CD4-positive, alpha-beta T cell (primary cell): ENCODE results near the gene TBX18. TPM values are rescaled to one million over a fixed set of nuclear protein-coding genes. Genes with fewer than 3 reads are reported as not detected.

Experiments
- ATAC-seq: fragments of 200-7000 bp; cut with Tn5 transposase; one replicate; pipeline ENCODE4 v1.10.0; 2022; ENCODE audit warnings: mild to moderate bottlenecking; ENCODE audit not compliant: poor library complexity
- CTCF ChIA-PET: fragments of 350-600 bp; sonication (Branson Sonifier 250); formaldehyde crosslinking; loops from one replicate; lab custom pipeline; 2021; ENCODE audit warnings: antibody characterized with exemption, inconsistent platforms; lab: Charles Lee
- POLR2A ChIA-PET: fragments of 350-600 bp; sonication (Branson Sonifier 250); formaldehyde crosslinking; loops from one replicate; lab custom pipeline; 2021; ENCODE audit warnings: antibody characterized with exemption, inconsistent platforms; lab: Charles Lee
- DNase-seq, 14 experiments: peaks; one replicate each; pipeline ENCODE4 v3.0.0-alpha.2; 2013 to 2020; ENCODE audit warnings: mixed read lengths in 2 of 14
- H3K27ac ChIP-seq, 2 donors: one replicate each; pipeline versions ENCODE4 v1.5.1 to v1.7.0; 2013; ENCODE audit warnings: low read length in 2 of 2, low read depth in 1 of 2, mild to moderate bottlenecking in 1 of 2
- H3K27me3 ChIP-seq, 2 experiments: 1 replicate in 1 of 2; 2 replicates in 1 of 2; pipeline versions ENCODE4 v1.6.1 to v1.7.0; 2013; ENCODE audit warnings: low read length in 2 of 2, control low read depth in 1 of 2, mild to moderate bottlenecking in 1 of 2, moderate library complexity in 1 of 2; ENCODE audit not compliant: insufficient read depth in 2 of 2, control insufficient read depth in 1 of 2
- H3K36me3 ChIP-seq: one replicate; pipeline ENCODE4 v1.6.1; 2013; ENCODE audit warnings: low read length, control low read depth; ENCODE audit not compliant: insufficient read depth
- H3K4me1 ChIP-seq: one replicate; pipeline ENCODE4 v1.6.1; 2013; ENCODE audit warnings: low read length, control low read depth; ENCODE audit not compliant: insufficient read depth
- H3K4me3 ChIP-seq: one replicate; pipeline ENCODE4 v1.5.1; 2013; ENCODE audit warnings: mild to moderate bottlenecking, low read length, moderate library complexity
- H3K9me3 ChIP-seq, 2 experiments: 1 replicate in 1 of 2; 2 replicates in 1 of 2; pipeline versions ENCODE4 v1.6.1 to v1.7.0; 2013; ENCODE audit warnings: low read length in 2 of 2, mild to moderate bottlenecking in 2 of 2, control low read depth in 1 of 2, moderate library complexity in 1 of 2; ENCODE audit not compliant: control insufficient read depth in 1 of 2, insufficient read depth in 1 of 2
- H3K27ac Mint-ChIP-seq: one replicate; pipeline ENCODE4 v1.8.0; 2020; ENCODE audit warnings: mixed read lengths
- H3K27me3 Mint-ChIP-seq: one replicate; pipeline ENCODE4 v1.8.0; 2021; ENCODE audit warnings: mixed read lengths
- H3K36me3 Mint-ChIP-seq: one replicate; pipeline ENCODE4 v1.8.0; 2021; ENCODE audit warnings: low read depth, mixed read lengths
- H3K4me1 Mint-ChIP-seq: one replicate; pipeline ENCODE4 v1.8.0; 2021; ENCODE audit warnings: low read depth, mixed read lengths
- H3K4me3 Mint-ChIP-seq: one replicate; pipeline ENCODE4 v1.8.0; 2020; ENCODE audit warnings: mild to moderate bottlenecking, mixed read lengths
- H3K9me3 Mint-ChIP-seq: one replicate; pipeline ENCODE4 v1.8.0; 2020; ENCODE audit warnings: mixed read lengths
- CTCF ChIP-seq: fragments of 200-600 bp; IDR thresholded peaks from one replicate; pipeline ENCODE4 v1.8.0; 2022; ENCODE audit warnings: antibody characterized with exemption, mild to moderate bottlenecking
- intact Hi-C, 2 experiments: fragments of 100-400 bp; cut with DNase I in 1 of 2; cut with micrococcal nuclease in 1 of 2; formaldehyde crosslinking; loops; one replicate each; pipeline versions ENCODE4 v1.15.1 to v1.9.0; 2023 to 2025; cut with DNase I, micrococcal nuclease
- total RNA-seq, 174 experiments: library from RNA in 2 of 174; stranded (reverse) in 2 of 174; gene quantifications; one replicate each; pipeline ENCODE4 v1.2.3 and lab custom pipeline; 2021 to 2026

Gene TBX18
- total RNA-seq, 2 experiments from 2014 or later = not detected

- no peaks in the 10 kb centered on the region for H3K4me1 Mint-ChIP-seq
- intact Hi-C loops = no loop called here
- ATAC-seq (no peak), DNase-seq (no peak)
- H3K27me3 Mint-ChIP-seq = peaks cover 3% of the 10 kb centered on the region
- no peaks in the 10 kb centered on the region for H3K4me1 ChIP-seq
- ChIA-PET POLR2A (no interaction called here), CTCF (no interaction called here)
- no peak for TF ChIP-seq CTCF
- H3K9me3 ChIP-seq = no peaks in the 10 kb centered on the region
- peaks cover 21% of the 10 kb centered on the region for H3K9me3 Mint-ChIP-seq
- H3K27me3 ChIP-seq = no peaks in the 10 kb centered on the region
- no peak overlapping the region for H3K27ac Mint-ChIP-seq
- H3K4me3 ChIP-seq = no peak overlapping the region
- H3K36me3 ChIP-seq = no peaks in the 10 kb centered on the region
- H3K4me3 Mint-ChIP-seq = no peak overlapping the region
- no peaks in the 10 kb centered on the region for H3K36me3 Mint-ChIP-seq
- no peak overlapping the region for H3K27ac ChIP-seq
Measured at GRCh38 chr6:84791927-84792326, 27.5 kb upstream of the TBX18 start.

- Mint-ChIP-seq H3K36me3 (no peaks in the 10 kb centered on the region), H3K27ac (no peak overlapping the region), H3K27me3 (peaks cover 3% of the 10 kb centered on the region), H3K4me3 (no peak overlapping the region), H3K4me1 (no peaks in the 10 kb centered on the region), H3K9me3 (peaks cover 15% of the 10 kb centered on the region)
- ChIA-PET POLR2A (no interaction called here), CTCF (no interaction called here)
- Histone ChIP-seq H3K4me3 (no peak overlapping the region), H3K9me3 (no peaks in the 10 kb centered on the region), H3K27ac (no peak overlapping the region), H3K4me1 (no peaks in the 10 kb centered on the region), H3K27me3 (no peaks in the 10 kb centered on the region), H3K36me3 (no peaks in the 10 kb centered on the region)
- DNase-seq (no peak), ATAC-seq (no peak)
- intact Hi-C loops = no loop called here
- no peak for TF ChIP-seq CTCF
Measured at GRCh38 chr6:84791233-84791632, 26.8 kb upstream of the TBX18 start.

- H3K27me3 ChIP-seq = no peaks in the 10 kb centered on the region
- H3K27ac ChIP-seq = no peak overlapping the region
- H3K36me3 ChIP-seq = no peaks in the 10 kb centered on the region
- Mint-ChIP-seq H3K9me3 (peaks cover 11% of the 10 kb centered on the region), H3K36me3 (no peaks in the 10 kb centered on the region), H3K4me3 (no peak overlapping the region), H3K27ac (no peak overlapping the region), H3K27me3 (peaks cover 3% of the 10 kb centered on the region), H3K4me1 (no peaks in the 10 kb centered on the region)
- DNase-seq (no peak), ATAC-seq (no peak)
- no peaks in the 10 kb centered on the region for H3K4me1 ChIP-seq
- TF ChIP-seq CTCF = no peak
- POLR2A ChIA-PET = no interaction called here
- no peaks in the 10 kb centered on the region for H3K9me3 ChIP-seq
- CTCF ChIA-PET = no interaction called here
- no peak overlapping the region for H3K4me3 ChIP-seq
- intact Hi-C loops = no loop called here
Measured at GRCh38 chr6:84789170-84789569, 24.8 kb upstream of the TBX18 start.
